Inflammatory macrophage treated with lipopolysaccharide for 4 hours (primary cell): ENCODE results near the gene LRRC31.

Source experiments
- DNase-seq: peaks from one replicate; pipeline ENCODE4 v3.0.0-alpha.2; 2020

LRRC31 gene

DNA sequence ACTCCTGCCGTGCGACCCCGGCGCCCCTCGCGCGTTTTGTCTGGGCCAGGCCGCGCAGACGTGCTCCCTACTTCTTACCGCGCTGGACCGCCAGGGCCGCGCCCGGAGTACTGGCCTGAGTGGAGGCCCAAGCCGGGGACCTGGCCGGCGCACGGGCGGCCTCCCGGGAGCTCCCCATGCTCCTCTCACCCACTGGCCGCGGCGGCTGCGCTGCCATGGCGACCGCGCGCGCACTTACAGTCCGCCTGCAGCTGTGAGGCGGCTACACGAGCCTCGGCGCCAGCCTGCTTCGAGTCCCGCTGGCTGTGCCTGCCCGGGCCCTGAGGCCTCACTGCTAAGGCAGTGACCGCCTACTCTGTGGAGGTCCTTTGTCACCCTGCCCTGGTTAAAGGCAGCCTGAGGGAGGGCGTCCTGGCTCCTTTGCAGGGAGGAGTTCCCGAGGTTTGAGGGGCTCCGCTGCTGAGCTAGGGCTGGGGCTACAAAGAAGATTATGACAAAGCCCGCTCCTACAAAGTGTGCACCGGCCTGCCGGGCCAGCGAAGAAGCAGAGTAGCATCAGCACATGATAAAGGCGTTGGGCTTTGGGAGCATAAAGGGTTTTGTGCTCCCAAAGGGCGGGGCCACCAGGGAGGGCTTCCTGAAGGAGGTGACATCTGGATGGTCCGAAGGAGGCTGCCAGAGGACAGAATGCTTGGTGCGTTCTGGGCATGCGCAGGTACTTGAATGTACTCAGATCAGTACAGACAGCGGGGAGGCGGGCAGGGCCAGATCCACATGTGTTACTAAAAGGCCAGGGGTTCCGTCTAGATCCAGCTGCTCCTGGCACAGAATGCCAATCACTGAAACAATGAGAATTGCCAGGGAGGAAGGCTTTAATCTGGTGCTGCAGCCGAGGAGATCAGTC, 57.2 kb downstream of the LRRC31 start, which contains the start of the genes LRRC34 and LRRIQ4:
LRRC34 (minus strand) TSS at position 573 of the 904 bp plus-strand sequence; CDS start at position 217, 356 bp downstream.
LRRIQ4 (plus strand) TSS at position 539 of the 904 bp plus-strand sequence. CDS start 9,052 bp downstream, outside the sequence.
- DNase-seq: peak; percentile 75

DNA sequence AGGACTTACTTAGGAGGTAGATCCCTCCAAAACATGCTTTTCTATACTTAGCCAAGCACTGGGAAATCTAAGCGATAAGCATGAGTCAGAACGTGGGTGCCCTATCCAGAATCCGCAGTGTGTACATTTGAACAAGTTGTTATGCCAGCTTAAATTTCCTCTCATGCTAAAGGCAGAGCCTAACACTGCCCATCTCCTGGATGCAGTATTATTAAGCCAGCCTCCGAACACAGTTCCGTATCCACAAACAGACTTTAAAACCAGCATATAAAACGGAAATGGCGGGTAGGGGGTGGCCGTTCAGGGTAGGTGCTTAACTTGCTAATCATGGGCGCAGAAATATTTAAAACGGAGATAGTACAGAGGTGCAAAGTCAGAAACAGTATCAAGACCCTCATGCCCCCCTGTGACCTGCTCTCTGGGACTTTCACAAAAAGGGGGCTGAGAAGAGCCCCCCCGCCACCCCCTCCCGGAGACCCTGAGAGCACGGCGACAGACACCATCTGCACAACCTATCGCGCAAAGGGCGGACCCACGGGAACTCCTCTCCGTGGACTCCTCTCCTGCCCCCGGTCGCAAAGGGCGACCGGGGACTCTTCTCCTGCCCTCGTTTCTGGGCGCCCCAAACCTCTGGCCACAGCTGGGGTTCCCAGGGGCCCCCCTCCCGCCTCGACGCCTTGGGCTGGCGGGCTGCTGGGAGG, 58.0 kb downstream of the LRRC31 start:
- no peak for DNase-seq

DNA sequence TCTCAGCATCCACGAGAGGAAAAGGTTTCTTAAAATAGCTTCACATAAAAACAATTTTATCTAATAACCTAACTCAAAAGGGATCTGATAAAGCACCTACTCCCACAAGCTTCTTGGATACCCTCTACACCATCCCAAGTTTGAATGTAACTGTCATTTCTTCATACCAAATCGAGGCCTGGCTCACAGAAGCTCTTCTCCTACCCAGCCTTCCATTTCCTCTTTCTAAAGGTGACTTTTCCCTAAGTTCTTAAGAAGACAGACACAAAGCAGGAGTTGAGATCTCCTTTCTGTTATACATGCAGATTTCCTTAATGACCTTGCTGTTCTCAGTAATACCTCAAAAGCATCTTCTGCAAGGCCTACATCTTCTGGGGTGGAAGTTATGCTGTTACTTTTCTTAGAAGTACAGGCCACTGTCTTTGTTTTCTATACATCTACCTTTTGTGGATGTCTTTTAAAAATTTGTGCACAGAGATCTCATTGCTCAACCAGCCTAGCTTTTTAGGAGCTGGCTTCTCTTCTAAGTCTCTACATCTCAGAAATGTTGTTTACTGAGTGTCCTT, 60.4 kb downstream of the LRRC31 start:
- no peak for DNase-seq

DNA sequence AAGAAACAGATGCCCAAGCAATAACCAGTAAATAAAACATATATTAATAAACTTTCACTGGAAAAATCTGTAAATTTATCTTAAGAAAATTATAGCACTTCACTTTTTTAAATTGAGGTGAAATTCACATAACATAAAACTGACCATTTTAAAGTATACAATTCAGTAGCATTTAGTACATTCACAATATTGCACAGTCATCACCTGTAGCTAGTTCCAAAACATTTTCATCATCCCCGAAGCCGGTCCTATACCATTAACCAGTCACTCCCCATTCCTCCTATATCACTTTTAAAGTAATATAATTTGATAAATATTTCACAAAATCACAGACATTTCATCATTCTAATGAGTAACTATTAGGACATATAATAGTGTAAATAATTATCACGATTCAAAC, 65.1 kb downstream of the LRRC31 start:
- no peak for DNase-seq

DNA sequence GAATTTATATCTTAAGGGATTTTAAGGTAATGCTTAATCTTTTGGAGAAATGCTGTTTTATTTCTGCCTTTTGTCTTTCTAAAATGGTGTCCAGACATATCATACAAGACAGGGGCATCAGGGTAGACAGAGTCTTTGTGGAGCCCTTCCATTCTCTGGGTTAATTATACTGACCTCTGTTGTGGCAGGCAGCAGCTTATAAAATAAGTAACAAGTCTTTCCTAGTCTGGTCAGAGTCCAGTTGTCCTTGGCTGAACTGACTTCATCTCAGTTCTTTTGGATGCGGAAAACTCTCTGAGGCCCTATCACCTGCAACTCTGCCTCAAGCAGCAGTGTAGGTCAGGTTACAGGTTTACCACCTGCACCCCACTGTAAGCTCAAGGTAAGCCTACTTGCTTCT, 77.4 kb downstream of the LRRC31 start:
- no peak for DNase-seq

DNA sequence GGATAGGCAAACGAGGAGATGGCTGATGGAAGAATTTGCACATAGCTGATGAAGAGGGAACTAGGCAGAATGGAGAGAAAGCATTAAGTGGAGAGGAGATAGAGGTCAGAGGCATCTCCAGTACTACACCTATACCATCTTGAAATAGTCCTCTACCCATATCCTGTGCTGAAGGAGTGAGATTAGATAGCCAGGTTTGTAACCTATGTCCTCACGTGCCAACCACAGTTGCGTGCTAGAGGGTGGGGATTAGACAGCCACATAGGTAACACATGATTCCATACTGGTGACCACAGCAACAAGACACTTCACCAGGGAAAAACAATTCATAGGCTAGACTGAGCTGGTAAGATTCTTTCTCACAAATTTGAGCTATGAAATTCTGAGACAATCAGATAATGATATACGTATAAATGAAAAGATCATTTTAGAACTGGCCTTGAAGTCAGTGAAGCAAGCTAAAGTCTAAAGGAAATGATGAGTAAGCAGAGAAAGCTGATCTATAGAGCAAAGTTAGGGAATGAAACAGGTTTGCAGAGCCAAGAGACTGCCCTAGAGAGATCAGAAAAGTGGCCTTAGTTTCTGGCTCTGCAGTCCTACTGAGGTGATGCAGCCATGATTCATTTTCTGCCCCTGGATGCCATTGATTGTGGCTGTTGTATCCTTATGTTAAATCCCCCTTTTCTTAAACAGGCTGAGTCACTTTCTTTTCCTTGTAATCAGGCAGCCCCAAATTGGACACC, 78.9 kb downstream of the LRRC31 start:
- no peak for DNase-seq

DNA sequence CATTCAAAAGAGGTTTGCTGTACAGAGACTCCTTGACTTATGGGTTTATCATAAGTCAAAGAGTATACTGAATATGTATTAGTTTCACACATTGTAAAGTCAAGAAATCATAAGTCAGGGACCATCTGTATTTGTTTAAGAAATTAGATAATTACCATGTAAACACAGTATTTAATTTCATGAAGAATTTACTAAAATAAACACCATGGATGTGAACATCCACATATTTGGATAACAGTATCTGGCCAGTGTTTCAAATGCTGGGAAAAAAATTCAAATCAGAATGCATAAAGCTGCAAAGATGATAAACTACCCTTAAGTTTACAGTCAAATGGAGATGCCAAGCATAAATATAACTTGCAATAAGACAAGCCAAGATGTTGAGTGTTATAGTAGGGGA, 79.5 kb downstream of the LRRC31 start:
- DNase-seq: no peak
